Measurements from ENCODE around the gene PTPDC1.
"Not testable (repeated sequence)": the region's sequence is repeated elsewhere in the genome, so short reads cannot be mapped to it uniquely, and the experiment has no call there.

The PTPDC1 gene

DNA sequence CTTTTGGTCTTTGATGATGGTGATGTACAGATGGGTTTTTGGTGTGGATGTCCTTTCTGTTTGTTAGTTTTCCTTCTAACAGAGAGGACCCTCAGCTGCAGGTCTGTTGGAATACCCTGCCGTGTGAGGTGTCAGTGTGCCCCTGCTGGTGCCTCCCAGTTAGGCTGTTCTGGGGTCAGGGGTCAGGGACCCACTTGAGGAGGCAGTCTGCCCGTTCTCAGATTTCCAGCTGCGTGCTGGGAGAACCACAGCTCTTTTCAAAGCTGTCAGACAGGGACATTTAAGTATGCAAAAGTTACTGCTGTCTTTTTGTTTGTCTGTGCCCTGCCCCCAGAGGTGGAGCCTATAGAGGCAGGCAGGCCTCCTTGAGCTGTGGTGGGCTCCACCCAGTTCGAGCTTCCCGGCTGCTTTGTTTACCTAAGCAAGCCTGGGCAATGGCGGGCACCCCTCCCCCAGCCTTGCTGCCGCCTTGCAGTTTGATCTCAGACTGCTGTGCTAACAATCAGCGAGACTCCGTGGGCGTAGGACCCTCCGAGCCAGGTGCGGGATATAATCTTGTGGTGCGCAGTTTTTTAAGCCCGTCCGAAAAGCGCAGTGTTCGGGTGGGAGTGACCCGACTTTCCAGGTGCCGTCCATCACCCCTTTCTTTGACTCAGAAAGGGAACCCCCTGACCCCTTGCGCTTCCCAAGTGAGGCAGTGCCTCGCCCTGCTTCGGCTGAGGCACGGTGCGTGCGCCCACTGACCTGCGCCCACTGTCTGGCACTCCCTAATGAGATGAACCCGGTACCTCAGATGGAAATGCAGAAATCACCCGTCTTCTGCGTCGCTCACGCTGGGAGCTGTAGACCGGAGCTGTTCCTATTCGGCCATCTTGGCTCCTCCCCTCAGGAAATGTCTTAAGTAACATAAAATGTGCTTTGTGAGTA, 10.2 kb downstream of the PTPDC1 start:
- not testable (repeated sequence) for DNase-seq (ENCODE audit: low spot score)

- no peak for DNase-seq (ENCODE audit: low spot score)
These were observed 12.7 kb downstream of the PTPDC1 start for GRCh38 chr9:94096819-94097577.

DNA sequence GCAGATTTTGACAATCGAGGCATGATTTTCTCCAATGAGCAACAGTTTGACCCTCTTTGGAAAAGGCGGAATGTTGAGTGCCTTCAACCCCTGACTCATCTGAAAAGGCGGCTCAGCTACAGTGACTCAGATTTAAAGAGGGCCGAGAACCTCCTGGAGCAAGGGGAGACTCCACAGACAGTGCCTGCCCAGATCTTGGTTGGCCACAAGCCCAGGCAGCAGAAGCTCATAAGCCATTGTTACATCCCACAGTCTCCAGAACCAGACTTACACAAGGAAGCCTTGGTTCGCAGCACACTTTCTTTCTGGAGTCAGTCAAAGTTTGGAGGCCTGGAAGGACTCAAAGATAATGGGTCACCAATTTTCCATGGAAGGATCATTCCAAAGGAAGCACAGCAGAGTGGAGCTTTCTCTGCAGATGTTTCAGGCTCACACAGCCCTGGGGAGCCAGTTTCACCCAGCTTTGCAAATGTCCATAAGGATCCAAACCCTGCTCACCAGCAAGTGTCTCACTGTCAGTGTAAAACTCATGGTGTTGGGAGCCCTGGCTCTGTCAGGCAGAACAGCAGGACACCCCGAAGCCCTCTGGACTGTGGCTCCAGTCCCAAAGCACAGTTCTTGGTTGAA, 13.6 kb downstream of the PTPDC1 start:
- DNase-seq (ENCODE audit: low spot score): peak; percentile 64

DNA sequence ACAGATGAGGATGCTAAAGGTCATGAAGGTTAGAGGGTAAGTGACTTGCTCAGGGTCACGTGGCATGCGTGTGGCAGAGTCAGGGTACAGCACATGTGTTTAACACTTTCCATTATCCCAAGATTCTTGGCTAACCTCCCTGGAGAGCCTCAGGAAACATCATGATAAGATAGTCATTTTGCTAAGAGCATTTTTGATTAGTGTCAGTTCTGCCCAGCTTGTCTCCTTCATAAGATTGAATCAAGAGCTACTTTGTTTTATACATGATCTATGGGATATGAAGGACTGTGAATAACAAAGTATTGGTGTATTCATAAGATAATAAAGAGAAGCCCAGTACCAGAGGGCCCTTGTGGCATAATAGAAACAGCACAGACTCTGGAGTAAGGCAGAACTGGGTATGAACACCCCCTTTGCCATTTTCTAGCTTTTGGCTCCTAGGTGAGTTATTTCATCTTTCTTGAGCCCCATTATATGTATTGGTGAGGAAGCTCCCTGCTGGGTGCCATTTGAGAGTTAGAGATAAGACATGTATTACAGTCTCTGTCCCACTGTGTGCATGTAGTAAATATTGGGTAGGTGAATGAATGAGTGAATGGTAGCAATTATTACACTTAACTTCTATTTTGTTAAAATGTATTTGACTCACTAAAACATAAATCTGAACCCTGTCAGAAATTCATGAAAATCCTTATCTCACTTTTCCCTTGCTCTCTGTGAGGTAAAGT, 16.1 kb downstream of the PTPDC1 start:
- no peak for DNase-seq (ENCODE audit: low spot score)

- DNase-seq (ENCODE audit: low spot score): no peak
These were observed 17.0 kb downstream of the PTPDC1 start for GRCh38 chr9:94101162-94101853.

GRCh38 chr9:94108584-94108983, 24.3 kb downstream of the PTPDC1 start:
- DNase-seq (ENCODE audit: low spot score): no peak

- peak; percentile 52 for DNase-seq (ENCODE audit: low spot score)
These were observed 26.6 kb downstream of the PTPDC1 start for GRCh38 chr9:94110821-94111252.

- DNase-seq (ENCODE audit: low spot score): no peak
These were observed 27.2 kb downstream of the PTPDC1 start for GRCh38 chr9:94111446-94111845.

DNA sequence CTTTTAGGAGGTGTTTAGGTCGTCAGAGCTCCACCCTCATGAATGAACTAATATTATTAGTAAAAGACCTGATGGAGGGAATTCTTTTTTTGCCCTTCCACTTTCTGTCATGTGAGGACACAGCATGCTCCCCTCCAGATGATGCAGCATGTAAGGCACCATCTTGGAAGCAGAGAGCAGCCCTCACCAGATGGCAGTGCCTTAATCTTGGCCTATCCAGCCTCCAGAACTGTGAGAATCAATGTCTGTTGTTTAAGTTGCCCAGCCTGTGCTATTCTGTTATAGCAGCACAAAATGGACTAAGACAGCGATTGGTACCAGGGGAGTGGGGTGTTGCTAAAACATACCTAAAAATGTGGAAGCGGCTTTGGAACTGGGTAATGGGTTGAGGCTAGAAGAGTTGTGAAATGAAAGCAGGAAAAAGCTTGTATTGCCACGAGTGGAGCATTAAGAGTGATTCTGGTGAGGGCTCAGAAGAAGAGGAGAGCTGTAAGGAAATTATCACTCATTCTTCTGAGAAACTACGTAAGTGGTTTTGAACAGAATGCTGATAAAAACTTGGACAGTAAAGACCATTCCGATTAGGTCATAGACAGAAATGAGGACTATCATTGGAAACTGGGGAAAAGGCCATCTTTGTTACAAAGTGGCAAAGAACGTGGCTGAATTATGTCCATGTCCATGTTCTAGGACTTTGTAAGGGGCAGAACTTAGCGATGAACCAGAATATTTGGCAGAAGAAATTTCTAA, 28.6 kb downstream of the PTPDC1 start:
- no peak for DNase-seq (ENCODE audit: low spot score)

DNA sequence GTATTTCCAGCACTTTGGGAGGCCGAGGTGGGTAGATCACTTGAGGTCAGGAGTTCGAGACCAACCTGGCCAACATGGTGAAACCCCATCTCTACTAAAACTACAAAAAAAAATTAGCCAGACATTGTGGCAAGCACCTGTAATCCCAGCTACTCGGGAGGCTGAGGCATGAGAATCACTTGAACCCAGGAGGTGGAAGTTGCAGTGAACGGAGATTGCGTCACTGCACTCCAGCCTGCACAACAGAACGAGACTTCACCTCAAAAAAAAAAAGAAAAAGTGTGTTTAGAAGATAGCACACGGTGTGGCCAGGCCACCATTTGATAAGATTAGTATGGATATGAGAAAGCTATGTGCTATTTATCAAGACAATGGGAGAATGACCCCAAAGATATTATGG, 35.8 kb downstream of the PTPDC1 start:
- DNase-seq (ENCODE audit: low spot score): not testable (repeated sequence)

- no peak for DNase-seq (ENCODE audit: low spot score)
These were observed 36.7 kb downstream of the PTPDC1 start for GRCh38 chr9:94120854-94121376.

DNA sequence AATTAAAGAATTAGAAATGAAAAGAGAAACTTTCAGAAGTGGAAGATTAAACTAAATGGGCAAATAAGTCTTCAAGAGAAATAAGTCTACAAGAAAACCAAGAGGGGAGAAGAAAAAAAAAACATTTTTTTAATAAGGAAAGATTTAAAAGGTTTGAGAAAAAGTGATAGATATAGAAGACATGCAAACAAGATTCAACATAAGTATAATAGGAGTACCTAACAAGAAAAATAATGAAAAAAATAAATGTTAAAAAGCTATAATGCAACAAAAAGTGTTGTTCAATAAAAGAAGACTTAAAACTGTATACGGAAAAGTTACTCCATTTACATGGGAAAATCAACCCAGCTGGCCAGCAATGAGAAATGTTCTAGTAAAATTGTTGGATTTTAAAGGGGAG, 42.6 kb downstream of the PTPDC1 start:
- DNase-seq (ENCODE audit: low spot score): no peak

DNA sequence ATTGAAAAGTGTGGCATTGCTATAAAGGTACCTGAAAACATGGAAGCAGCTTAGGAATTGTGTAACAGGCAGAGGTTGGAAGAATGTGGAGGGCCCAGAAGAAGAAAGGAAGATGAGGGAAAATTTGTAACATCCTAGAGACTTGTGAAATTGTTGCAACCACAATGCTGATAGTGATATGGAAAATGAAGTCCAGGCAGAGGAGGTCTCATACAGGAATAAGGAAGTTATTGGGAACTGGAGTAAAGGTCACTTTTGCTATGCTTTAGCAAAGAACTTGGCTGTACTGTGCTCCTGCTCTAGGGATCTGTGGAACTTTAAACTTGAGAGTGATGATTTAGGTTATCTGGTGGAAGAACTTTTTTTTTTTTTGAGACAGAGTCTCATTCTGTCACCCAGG, 43.5 kb downstream of the PTPDC1 start:
- no peak for DNase-seq (ENCODE audit: low spot score)

DNA sequence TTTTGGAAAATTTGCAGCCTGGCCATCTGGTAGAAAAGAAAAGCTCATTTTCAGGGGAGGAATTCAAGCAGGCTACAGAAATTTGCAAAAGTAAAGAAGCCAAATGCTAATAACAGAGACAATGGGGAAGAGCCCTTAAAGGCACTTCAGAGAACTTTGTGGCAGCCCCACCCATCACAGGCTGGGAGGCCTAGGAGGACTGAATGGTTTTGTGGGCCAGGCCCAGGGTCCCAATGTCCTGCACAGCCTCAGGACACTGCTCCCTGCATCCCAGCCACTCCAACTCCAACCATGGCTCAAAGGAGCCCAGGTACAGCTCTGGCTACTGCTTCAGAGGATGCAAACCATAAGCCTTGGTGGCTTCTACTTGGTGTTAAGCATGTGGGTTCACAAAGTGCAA, 44.3 kb downstream of the PTPDC1 start:
- DNase-seq (ENCODE audit: low spot score): no peak

DNA sequence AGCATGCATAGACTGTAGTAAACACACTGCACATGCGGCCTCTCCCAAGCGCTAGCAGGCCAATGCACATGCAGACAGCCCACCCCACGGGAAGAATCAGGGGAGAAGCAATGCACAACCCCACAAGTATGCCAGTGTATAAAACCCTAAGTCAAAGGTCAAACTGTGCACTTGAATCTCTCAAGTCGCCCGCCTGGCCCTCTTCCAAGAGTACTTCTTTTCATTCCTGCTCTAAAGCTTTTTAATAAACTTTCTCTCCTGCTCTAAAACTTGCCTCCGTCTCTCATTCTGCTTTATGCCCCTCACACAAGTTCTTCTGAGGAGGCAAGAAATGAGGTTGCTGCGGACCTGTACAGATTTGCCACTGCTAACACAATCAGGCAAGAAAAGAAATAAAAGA, 50.4 kb downstream of the PTPDC1 start:
- no peak for DNase-seq (ENCODE audit: low spot score)

- DNase-seq (ENCODE audit: low spot score): peak; percentile 63
These were observed 51.0 kb downstream of the PTPDC1 start for GRCh38 chr9:94135222-94135621.

- peak; percentile 92 for DNase-seq (ENCODE audit: low spot score)
These were observed 55.6 kb downstream of the PTPDC1 start for GRCh38 chr9:94139672-94140417.

- DNase-seq (ENCODE audit: low spot score): no peak
These were observed 56.1 kb downstream of the PTPDC1 start for GRCh38 chr9:94140418-94140780.
